ENCODE measurements around the gene CDX1.

Gene CDX1

GRCh38 chr5:150166650-150167511, at the start of gene CDX1:
CDX1 (plus strand) TSS chr5:150166778; CDS start chr5:150166877, 99 bp downstream.
- no peak for DNase-seq

- no peak for DNase-seq
Observed at GRCh38 chr5:150117945-150118560, 48.5 kb upstream of the CDX1 start.

GRCh38 chr5:150118561-150119229, 47.9 kb upstream of the CDX1 start:
- no peak for DNase-seq

- no peak for DNase-seq
Observed at GRCh38 chr5:150119421-150120061, 47.0 kb upstream of the CDX1 start.

GRCh38 chr5:150120062-150120441, 46.5 kb upstream of the CDX1 start:
- DNase-seq: no peak

- DNase-seq: no peak
Observed at GRCh38 chr5:150120617-150121447, 45.7 kb upstream of the CDX1 start.

GRCh38 chr5:150121448-150122157, 45.0 kb upstream of the CDX1 start:
- no peak for DNase-seq

- DNase-seq: no peak
Observed at GRCh38 chr5:150122158-150122510, 44.4 kb upstream of the CDX1 start.

- DNase-seq: no peak
Observed at GRCh38 chr5:150122536-150123481, 43.8 kb upstream of the CDX1 start.

GRCh38 chr5:150123542-150123941, 43.0 kb upstream of the CDX1 start:
- no peak for DNase-seq

- DNase-seq: no peak
Observed at GRCh38 chr5:150124111-150124557, 42.4 kb upstream of the CDX1 start.

- no peak for DNase-seq
Observed at GRCh38 chr5:150124596-150124995, 42.0 kb upstream of the CDX1 start.

- DNase-seq: no peak
Observed at GRCh38 chr5:150125334-150125733, 41.2 kb upstream of the CDX1 start.

- no peak for DNase-seq
Observed at GRCh38 chr5:150126199-150126920, 40.2 kb upstream of the CDX1 start.

- no peak for DNase-seq
Observed at GRCh38 chr5:150126921-150127265, 39.7 kb upstream of the CDX1 start.

GRCh38 chr5:150129454-150129812, 37.1 kb upstream of the CDX1 start:
- DNase-seq: no peak

- DNase-seq: no peak
Observed at GRCh38 chr5:150129813-150130492, 36.6 kb upstream of the CDX1 start.

GRCh38 chr5:150130493-150130922, 36.1 kb upstream of the CDX1 start:
- no peak for DNase-seq

GRCh38 chr5:150131461-150131860, 35.1 kb upstream of the CDX1 start:
- DNase-seq: no peak
